ENCODE data around the gene RPL38.
A peak's percentile ranks its signal among the peaks of the same experiment; 100 is the strongest.

RPL38 gene

GRCh38 chr17:74203439-74204240 is at the start of gene RPL38:
TSS of gene RPL38 (plus strand) at chr17:74203678. CDS start at chr17:74203956, 278 bp downstream.
- DNase-seq (ENCODE audit: low read depth in 2 of 2): peak; percentile 93 to 97

- no peak for DNase-seq (ENCODE audit: low read depth in 2 of 2)
Measured at GRCh38 chr17:74153821-74154430, 49.6 kb upstream of the RPL38 start.

GRCh38 chr17:74156878-74157277 is 46.6 kb upstream of the RPL38 start:
- no peak for DNase-seq (ENCODE audit: low read depth in 2 of 2)

- DNase-seq (ENCODE audit: low read depth in 2 of 2): no peak
Measured at GRCh38 chr17:74157366-74157765, 46.1 kb upstream of the RPL38 start.

- no peak for DNase-seq (ENCODE audit: low read depth in 2 of 2)
Measured at GRCh38 chr17:74158761-74159160, 44.7 kb upstream of the RPL38 start.

GRCh38 chr17:74159226-74159840 is 44.1 kb upstream of the RPL38 start:
- DNase-seq (ENCODE audit: low read depth in 2 of 2): no peak

GRCh38 chr17:74160656-74161502 is 42.6 kb upstream of the RPL38 start:
- no peak for DNase-seq (ENCODE audit: low read depth in 2 of 2)

- DNase-seq (ENCODE audit: low read depth in 2 of 2): no peak
Measured at GRCh38 chr17:74161503-74161875, 42.0 kb upstream of the RPL38 start.

- DNase-seq (ENCODE audit: low read depth in 2 of 2): no peak
Measured at GRCh38 chr17:74163271-74163821, 40.1 kb upstream of the RPL38 start.

- DNase-seq (ENCODE audit: low read depth in 2 of 2): no peak
Measured at GRCh38 chr17:74163836-74164235, 39.6 kb upstream of the RPL38 start.

- no peak for DNase-seq (ENCODE audit: low read depth in 2 of 2)
Measured at GRCh38 chr17:74164446-74165045, 38.9 kb upstream of the RPL38 start.

- no peak for DNase-seq (ENCODE audit: low read depth in 2 of 2)
Measured at GRCh38 chr17:74165797-74166365, 37.6 kb upstream of the RPL38 start.

- no peak for DNase-seq (ENCODE audit: low read depth in 2 of 2)
Measured at GRCh38 chr17:74170924-74171323, 32.6 kb upstream of the RPL38 start.

GRCh38 chr17:74172700-74173099 is 30.8 kb upstream of the RPL38 start:
- DNase-seq (ENCODE audit: low read depth in 2 of 2): no peak

GRCh38 chr17:74176546-74177001 is 26.9 kb upstream of the RPL38 start:
- peak; percentile 21 to 47 for DNase-seq (ENCODE audit: low read depth in 2 of 2)

GRCh38 chr17:74177018-74177450 is 26.4 kb upstream of the RPL38 start:
- no peak for DNase-seq (ENCODE audit: low read depth in 2 of 2)

GRCh38 chr17:74179576-74179975 is 23.9 kb upstream of the RPL38 start:
- no peak for DNase-seq (ENCODE audit: low read depth in 2 of 2)

GRCh38 chr17:74180336-74180735 is 23.1 kb upstream of the RPL38 start:
- no peak for DNase-seq (ENCODE audit: low read depth in 2 of 2)

GRCh38 chr17:74181341-74181740 is 22.1 kb upstream of the RPL38 start:
- DNase-seq (ENCODE audit: low read depth in 2 of 2): no peak

- DNase-seq (ENCODE audit: low read depth in 2 of 2): no peak
Measured at GRCh38 chr17:74182041-74182723, 21.3 kb upstream of the RPL38 start.

Measured in stimulated activated CD8-positive, alpha-beta memory T cell treated with anti-CD3 and anti-CD28 coated beads, Interleukin-2, amount 100 ng/mL, for 48 hours (primary cell).